Measurements from ENCODE around the gene SORL1. TPM values are rescaled to one million over a fixed set of nuclear protein-coding genes. Genes with fewer than 3 reads are reported as not detected.
"Not testable (repeated sequence)": the region's sequence is repeated elsewhere in the genome, so short reads cannot be mapped to it uniquely, and the experiment has no call there.

Gene SORL1
- total RNA-seq, 1 donor from 2014 or later = 14.3 TPM

DNA sequence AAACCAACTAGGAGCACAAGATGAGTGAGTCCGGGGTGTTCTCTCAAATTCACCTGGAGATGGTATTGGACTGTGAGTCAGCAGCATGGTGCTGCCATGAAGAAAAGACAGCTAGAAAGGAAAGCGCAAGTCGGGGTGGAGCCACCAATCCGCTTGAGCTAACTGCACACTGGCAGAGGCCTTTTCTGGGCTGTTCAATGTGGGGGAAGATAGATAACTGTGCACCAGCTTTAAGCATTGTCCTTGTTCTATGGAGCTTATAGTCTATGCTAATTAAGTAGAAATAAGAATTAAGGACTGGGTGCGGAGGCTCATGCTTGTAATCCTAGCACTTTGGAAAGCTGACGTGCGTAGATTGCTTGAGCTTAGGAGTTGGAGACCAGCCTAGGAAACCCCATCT is 22.6 kb downstream of the SORL1 start:
- no peak for ATAC-seq

DNA sequence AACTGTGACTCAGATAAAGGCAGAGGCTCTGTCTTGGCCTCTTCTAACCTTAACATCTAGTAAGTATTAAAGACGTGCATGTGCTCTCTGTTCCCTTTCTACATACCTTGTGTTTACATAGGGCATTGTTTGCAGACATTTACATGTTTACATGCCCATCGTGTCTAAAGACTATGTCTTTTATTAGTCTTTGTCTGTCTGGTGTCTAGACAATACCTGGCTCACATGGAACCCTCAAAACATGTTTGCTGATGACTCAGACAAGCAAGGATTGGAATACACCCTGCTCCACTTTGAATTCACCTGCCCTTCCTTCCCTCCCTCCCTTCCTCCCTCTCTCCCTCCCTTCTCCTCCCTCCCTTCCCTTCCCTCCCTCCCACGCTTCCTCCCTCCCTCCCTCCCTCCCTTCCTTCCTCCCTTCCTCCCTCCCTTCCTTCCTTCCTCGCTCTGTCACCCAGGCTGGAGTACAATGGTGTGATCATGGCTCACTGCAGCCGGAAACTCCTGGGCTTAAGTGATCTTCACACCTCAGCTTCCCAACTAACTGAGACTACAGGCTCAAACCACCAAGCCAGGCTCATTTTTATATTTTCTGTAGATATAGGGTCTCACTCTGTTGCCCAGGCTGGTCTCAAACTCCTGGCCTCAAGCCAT is 24.4 kb downstream of the SORL1 start:
- peak; percentile 87 for ATAC-seq

DNA sequence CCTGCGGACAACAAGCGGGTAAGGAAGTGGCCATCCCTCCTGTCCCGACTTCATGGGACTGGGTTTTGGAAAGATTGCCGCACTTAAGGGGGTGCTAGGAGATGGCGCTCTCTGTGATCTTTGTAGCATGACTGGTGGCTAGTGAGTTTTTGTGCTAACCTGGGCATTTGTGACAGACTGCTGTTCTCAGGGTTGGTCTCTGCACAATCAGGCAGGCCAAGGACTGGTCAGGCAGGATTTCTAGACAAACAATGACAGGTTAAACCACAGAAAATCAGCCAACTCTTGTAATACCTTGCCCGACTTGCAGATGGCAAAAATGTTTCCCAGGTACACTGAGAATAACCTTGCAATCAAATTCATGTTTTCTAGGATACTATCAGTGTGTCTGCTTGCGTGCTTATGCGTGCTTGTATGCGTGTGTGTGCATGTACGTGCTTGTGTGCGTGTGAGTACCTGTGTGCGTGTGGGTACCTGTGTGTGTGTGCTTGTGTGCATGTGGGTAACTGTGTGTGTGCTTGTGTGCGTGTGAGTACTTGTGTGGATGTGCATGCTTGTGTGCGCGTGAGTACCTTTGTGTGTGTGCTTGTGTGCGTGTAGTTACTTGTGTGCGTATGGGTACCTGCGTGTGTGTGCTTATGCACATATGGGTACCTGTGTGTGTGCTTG is 26.2 kb downstream of the SORL1 start:
- ATAC-seq = peak; percentile 77

DNA sequence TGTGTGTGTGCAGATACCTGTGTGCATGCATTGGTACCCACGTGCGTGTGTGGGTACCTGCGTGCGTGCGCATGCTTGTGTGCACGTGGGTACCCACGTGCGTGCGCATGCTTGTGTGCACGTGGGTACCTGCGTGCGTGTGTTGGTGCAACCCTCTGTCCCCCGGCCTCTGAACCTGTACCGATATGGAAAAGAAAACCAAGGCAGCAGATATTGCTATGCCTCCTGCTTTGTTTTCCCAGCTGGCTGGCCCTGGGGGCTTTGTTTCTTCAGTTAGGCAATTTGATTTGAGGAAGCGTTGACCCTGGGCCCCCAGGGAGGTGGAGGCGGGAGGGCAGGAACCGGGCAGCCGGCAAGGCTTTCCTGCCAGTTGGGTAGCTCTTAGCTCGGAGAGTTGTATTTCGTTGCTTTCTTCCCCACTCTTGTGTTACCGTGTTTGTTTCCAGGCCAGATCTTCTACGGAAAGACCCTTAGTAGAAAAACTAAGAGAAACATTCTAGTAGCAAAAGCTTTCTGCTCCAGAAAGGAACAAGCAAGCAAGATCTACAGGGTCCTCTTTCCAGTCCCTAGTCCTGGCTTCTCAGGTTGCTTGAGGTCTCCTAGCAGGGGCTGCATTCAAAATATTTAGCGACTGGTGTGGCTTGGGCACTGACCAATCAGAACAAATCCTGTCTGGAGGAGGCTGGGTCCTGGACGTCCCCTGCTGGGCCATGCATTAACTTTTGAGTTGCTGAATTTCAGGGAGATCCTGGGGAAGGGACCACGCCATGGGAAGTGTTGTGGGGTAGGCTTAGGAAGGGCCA is 27.0 kb downstream of the SORL1 start:
- no peak for ATAC-seq

DNA sequence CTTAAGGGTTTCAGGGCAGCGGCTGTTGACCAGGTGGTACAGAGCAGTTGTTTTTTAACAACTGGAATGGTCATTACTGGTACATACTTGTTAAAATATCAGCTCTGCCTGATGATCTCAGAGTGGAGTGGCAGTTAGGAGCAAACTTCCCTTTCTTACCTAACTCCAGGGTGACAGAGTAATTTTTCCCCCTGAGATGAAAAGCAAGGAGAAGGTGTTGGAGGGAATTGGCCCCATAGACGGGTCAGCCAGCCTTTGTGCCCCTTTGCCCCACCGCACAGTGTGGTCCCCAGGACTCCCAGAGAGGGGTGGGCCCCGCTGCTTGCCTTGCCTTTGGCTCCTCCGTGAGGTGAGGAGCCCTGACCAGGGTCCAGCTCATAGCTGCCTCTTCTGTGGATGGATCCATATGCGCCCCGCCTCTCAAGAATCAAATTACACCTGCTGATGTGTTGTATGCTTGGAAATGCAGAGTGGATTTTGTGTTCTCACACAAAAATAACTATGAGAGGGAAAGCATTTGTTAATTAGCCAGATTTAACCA is 27.7 kb downstream of the SORL1 start:
- no peak for ATAC-seq

DNA sequence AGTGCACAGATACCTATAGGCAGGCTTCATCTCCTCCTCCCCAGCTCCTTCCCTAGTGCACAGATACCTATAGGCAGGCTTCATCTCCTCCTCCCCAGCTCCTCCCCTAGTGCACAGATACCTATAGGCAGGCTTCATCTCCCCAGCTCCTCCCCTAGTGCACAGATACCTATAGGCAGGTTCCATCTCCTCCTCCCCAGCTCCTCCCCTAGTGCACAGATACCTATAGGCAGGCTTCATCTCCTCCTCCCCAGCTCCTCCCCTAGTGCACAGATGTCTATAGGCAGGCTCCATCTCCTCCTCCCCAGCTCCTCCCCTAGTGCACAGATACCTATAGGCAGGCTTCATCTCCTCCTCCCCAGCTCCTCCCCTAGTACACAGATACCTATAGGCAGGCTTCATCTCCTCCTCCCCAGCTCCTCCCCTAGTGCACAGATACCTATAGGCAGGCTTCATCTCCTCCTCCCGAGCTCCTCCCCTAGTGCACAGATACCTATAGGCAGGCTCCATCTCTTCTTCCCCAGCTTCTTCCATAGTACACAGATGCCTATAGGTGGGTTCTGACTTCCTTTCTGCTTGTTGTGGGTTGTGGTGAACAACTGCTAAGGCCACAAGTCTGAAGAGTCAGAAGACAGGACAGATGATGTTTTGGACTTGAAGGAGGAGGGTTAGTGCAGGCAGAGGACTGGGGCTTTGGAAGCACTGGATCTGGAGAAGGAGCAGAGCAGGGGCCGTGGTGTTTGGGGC is 29.5 kb downstream of the SORL1 start:
- ATAC-seq = not testable (repeated sequence)

DNA sequence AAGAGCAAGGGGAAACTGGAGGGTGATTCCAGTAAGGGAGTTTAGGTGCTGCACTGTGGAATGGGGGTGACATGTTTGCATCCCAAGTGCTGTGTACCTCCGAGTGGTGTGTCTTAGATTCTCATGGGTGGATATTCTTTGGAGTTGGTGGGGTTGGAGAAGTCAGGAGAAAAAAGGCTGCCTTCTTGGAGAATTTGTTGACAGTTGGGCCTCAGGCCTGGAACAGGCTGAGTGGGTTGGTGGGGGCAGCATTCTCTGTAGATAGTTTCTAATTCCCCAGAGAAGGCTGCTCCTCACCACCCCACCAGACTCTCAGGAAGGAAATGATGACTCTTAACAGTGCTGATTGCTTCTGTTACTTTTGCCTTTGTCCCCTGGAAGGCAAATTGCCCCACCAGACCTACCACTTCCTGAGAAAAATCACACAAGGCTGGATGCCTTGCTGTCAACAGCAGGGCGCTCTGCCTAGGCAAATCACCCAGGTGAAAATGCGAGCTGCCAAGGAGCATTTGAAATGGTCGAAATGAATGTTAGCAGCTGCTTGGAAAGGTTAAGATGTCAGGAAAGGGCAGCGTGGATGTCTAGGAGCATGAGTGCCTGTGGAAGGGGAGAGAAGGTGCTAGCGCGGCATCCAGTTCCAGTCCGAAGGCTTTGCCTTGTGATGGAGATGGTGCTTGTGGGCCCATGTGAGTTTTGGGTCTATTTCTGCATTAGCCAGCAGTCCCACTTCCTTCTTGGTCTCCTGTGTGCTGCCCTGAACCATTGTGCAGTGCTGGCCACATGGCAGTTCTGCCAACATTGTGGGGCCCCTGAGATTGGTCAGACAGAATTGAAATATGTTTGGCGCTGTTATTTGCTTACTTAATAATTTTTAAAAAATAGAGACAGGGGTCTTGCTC is 30.4 kb downstream of the SORL1 start:
- ATAC-seq = no peak

DNA sequence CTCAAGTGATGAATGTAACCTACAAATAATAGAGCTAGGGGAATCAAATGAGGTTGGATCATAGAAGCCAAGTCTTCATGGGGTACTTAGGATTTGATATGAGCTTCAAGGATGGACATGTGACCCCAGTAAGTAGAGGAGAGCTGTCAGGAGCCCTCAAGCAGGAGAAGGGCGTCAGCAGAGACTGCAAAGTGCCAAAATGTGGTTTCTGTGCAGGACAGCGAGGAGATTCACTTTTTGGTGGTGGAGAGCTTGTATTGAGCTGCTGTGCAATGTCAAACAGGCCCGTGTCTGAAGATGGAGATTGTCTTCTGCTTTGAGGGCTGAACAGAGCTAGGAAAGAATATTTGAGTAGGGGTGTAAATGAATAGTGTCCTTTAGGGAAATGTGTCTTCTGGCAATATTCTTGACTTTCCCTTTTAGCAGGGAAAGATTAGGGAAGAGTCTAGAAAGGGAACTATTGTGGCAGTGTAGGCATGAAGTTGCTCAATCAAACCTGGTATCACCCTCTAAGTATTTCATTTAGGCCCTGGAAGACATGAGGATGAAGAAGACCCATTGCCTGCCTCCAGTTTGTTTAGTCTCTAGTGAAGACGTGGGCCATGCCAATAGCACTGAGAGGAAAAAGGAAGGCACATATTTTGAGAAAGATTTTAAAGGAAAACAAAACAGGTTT is 31.8 kb downstream of the SORL1 start:
- no peak for ATAC-seq

DNA sequence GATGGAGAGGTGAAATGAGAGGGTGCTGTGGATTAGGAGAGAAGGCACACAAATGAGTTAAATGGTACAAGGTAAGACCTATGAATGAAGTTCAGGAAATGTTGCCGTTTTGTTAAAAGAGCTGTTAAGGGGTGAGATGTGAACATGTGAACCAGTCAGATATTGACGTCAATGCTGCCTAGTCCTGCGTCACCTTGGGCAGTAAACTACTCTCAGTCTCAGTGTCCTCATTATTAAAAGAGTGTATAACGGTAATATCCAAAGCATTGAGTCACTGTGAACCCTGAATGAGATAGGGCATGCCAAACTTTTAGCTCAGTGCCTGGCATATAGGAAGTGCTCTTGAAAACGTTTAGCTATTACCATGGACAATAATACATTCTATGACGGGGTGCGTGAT is 33.1 kb downstream of the SORL1 start:
- ATAC-seq = no peak

DNA sequence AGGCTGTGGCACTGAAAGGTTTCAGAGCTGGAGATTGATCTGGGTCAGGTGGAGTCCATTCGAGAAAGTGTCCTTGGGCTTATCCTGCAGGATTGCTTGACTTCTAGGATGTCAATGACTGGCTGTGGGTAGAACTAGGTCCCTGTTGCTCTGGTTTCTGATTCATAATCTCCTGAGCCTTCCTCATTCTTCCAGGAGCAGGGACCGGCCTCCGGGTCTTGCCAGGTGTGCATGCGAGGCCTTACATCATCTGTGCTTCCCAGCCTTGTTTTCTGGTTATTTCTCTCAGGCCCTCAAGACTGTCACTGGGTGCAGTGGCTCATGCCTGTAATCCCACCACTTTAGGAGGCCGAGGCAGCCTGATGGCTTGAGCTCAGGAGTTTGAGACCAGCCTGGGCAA is 33.9 kb downstream of the SORL1 start:
- ATAC-seq = no peak

DNA sequence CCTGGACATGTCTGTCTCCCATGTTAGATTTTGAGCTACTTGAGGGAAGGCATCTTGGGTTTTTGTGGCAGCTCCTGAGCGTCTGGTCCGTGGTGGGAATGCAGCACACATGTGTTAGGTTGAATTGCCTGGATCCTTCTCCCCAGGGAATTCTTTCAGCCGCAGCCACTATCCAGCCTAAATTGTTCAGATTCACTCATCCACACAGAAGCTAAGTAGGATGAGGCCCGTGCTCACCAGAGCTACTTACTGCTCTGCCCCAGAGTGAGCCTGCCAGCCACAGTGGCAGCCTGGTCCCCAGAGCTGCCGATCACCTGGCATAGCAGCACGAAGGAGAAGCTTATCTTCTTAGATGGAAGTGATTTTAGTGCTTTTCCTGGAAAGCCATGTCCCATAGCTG is 35.1 kb downstream of the SORL1 start:
- no peak for ATAC-seq

DNA sequence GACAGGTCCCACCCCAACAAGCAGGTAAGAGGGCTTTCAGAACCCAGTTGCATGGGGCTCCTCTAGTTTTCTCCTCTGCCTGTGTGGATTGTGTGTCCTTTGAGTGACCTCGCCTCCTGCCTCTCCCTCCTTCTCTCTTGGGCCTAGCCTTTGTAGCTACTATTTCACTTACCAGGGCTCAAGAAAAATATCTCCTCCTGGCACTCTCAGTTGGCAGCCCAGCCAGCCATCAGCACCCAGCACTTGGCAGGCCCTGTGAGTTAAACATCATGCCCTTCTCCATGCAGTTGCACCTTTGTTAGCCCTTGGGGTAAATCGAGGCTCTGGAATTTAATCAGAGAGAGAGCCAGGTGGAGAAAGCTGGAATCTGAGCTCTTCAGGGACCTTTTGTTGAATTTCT is 36.1 kb downstream of the SORL1 start:
- ATAC-seq = no peak

DNA sequence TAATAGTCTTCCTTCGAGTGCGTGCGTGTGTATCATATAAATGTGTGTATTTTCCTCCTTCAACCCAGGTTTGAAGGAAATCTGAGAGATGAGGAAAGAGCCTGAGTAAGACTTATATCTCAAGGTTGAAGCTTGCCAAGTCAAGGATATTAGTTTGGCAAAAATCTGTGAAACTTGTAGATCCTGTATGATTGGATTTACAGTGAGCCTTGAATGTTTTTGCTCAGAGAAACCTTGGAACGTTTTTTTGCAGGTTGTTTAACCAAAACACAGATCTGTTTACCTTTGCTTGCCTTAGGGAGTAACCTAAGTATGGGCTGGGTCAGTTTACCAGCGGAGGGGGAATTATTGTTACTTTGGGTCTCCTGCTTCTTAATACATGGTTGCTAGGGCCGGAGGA is 36.5 kb downstream of the SORL1 start:
- peak; percentile 32 for ATAC-seq

DNA sequence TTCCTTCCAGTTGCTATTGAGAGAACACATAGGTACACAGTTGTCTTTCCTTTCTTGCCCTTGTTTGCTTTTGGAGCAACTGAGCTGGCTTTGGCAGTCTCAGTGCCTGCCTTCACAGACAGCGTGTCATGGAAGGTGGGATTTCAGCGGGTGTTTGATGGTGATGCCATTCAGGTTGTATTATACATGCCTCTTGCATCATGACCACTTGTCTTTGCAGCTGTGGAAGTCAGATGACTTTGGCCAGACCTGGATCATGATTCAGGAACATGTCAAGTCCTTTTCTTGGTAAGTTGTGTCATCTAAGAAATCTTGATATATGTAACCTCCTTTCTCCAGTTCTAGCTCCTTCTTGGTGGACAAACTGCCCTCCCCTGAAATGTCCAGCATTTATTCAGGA is 37.7 kb downstream of the SORL1 start:
- ATAC-seq = no peak

DNA sequence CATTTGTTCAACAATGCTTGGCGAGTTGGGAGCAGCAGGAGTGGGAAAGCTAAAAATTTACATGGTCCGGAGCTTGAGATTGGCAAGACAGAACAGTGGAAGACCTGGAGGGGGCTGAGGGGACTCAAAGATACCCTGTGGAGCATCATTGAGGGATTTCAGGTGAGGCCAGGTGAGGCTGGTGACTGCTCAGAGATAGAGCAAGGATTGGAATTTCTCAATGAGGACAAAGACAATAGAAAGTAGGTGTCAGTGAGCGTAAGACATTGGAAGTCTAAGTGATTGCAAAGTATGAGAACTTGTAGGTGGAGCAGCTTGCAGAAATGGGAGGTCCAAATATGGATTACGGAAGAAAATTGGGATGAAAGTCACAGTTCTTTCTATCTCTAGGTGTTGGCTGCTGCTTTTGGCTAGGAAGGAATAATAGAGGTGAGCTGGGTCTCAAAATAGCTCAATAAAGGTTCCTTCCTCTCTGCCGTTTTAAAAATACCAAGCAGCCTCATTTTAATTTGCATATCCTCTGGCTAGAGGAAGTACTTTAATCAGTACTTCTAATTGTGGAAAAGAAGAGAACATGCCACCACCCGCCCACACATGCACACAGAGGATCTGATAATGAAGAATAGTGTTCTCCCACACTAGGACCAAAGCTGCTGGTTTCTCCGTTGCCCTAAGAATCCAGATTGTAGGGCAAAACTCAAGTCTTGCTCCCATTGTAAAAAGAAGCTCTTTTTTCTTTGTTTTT is 42.4 kb downstream of the SORL1 start:
- ATAC-seq = peak; percentile 60

DNA sequence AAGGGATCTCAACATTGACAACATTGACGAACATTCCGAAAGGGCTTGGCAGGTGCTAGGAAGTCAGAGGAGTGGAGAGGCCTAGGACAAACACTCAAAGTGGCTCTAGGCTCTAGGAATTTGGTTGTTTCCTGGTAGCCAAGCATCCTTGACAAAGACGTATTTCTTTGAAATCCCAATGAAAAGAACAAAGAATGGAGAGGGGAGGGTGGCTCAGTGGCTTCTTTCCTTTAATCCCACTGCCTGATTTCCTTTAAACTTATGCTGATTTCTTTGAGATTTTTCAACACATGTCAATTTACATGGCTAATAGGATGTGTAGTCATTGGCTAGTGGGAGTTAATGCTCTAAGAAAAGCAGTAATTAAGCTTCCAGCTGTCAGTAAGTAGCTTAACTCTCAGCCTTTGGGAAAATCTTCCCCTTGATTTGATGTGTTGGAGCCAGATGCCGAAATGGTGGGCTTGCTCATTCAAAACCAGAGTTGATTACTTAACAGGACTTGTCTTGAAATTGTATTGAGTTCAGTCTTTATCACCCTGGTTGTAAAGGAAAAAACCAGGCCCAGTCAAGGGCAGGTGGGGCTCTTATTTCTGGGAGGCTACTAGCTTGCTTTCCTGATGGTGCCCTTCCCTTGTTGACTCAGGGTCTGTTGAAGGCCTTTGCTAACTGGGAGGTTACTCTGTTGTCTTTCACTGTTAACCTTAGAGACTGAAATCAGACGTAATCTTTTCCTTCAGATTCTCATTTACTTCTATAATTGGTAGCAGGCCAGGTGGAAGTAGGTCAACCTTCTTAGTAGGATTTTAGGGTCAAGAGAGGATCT is 45.3 kb downstream of the SORL1 start:
- ATAC-seq = no peak

DNA sequence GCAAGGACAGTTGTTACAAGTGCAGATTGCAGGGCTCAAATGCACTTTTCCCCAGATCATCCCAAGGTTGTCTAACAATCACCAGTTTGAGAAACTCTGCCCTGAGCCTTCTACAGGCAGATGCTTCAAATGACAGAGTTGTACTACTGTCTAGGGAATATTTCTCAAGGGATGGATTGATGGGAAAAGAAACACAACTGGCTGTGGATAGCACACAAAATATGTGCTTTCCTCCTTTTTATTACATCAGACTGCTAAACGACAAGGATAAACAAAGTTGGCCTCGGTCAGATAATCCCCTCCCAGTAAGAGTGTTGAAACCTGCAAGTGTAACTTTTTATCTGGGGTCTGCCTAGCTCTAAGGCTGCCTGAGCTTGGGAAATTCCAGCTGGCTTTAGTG is 47.3 kb downstream of the SORL1 start:
- ATAC-seq = no peak

DNA sequence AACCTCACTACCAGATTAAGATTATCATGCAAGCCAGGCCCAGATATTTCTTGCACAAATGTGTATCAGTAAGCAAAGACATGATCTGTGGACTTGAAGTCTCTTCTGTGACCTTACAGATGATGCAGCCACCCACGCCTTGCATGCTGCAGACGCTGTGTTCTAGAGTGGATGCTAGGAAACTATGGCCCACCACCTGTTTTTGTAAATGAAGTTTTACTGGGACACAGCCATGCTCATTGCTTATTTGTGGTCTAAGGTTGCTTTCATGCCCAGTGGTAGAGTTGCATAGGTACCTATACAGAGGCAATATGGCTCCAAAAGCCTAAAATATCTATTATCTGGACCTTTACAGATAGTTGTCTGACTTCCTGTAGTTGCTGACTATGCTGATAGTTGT is 48.2 kb downstream of the SORL1 start:
- no peak for ATAC-seq

DNA sequence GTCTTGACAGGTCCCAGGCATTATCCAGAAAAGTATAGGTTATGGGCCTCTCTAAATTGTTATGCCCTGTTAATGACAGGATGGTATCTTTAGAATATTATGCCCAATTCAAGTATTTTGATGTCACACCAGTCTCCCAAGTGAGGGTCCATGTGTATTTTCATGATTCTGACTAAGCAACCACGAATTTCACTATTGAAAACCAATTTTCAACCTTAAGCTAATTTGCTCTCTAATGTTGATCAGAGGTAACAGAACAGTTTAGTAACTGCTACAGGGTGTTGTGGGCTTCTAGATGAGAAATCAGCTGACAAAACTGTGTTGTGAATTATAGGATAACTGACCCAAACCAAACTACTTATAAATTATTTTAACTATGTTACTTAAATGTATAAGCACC is 48.6 kb downstream of the SORL1 start:
- ATAC-seq = no peak

Data from esophagus mucosa (tissue), 1 donor.